GM21367 (cell line): ENCODE measurements around the gene SPAG8.

Source experiments
- ATAC-seq: cut with Tn5 transposase; IDR thresholded peaks from one replicate; pipeline ENCODE4 v1.9.1; 2021; ENCODE audit not compliant: unreplicated experiment

SPAG8 gene

GRCh38 chr9:35813434-35814105 lies 1.5 kb upstream of the SPAG8 start:
- no peak for ATAC-seq

GRCh38 chr9:35811381-35812024 lies 559 bp downstream of the SPAG8 start:
- no peak for ATAC-seq

- no peak for ATAC-seq
These were observed 1.9 kb downstream of the SPAG8 start for GRCh38 chr9:35810122-35810521.

GRCh38 chr9:35808433-35808832 lies 3.6 kb downstream of the SPAG8 start:
- ATAC-seq: no peak

- ATAC-seq: no peak
These were observed 6.0 kb downstream of the SPAG8 start for GRCh38 chr9:35806101-35806500.

GRCh38 chr9:35801328-35802128 lies 10.5 kb downstream of the SPAG8 start:
- no peak for ATAC-seq

- ATAC-seq: no peak
These were observed 11.5 kb downstream of the SPAG8 start for GRCh38 chr9:35800530-35800929.

- no peak for ATAC-seq
These were observed 13.2 kb downstream of the SPAG8 start for GRCh38 chr9:35798658-35799374.

- no peak for ATAC-seq
These were observed 14.6 kb downstream of the SPAG8 start for GRCh38 chr9:35797311-35798109.

GRCh38 chr9:35795695-35796094 lies 16.4 kb downstream of the SPAG8 start:
- no peak for ATAC-seq

GRCh38 chr9:35793461-35793860 lies 18.6 kb downstream of the SPAG8 start:
- ATAC-seq: no peak

GRCh38 chr9:35792826-35793225 lies 19.2 kb downstream of the SPAG8 start:
- no peak for ATAC-seq

- ATAC-seq: no peak
These were observed 19.8 kb downstream of the SPAG8 start for GRCh38 chr9:35792024-35792813.

GRCh38 chr9:35791297-35791921 lies 20.7 kb downstream of the SPAG8 start, which contains the start of gene NPR2:
Gene NPR2, plus strand, starts transcription at chr9:35791591. Its CDS starts 818 bp downstream, at chr9:35792409.
- no peak for ATAC-seq

- no peak for ATAC-seq
These were observed 21.4 kb downstream of the SPAG8 start for GRCh38 chr9:35790385-35791296.

- no peak for ATAC-seq
These were observed 22.1 kb downstream of the SPAG8 start for GRCh38 chr9:35790025-35790384.

- no peak for ATAC-seq
These were observed 22.5 kb downstream of the SPAG8 start for GRCh38 chr9:35789541-35789940.

- ATAC-seq: no peak
These were observed 28.6 kb downstream of the SPAG8 start for GRCh38 chr9:35783418-35783817.
